GM19395 (cell line): Measurements from ENCODE around the gene TBC1D4.
"Not testable (repeated sequence)": the region's sequence is repeated elsewhere in the genome, so short reads cannot be mapped to it uniquely, and the experiment has no call there.

ENCODE experiments used
- ATAC-seq: cut with Tn5 transposase; IDR thresholded peaks from one replicate; pipeline ENCODE4 v1.9.1; 2021; ENCODE audit warnings: mild to moderate bottlenecking, moderate library complexity; ENCODE audit not compliant: unreplicated experiment

Gene TBC1D4

GRCh38 chr13:75329723-75330122 is 152.2 kb downstream of the TBC1D4 start:
- no peak for ATAC-seq

- no peak for ATAC-seq
Measured at GRCh38 chr13:75329097-75329496, 152.9 kb downstream of the TBC1D4 start.

- ATAC-seq, result no peak
Measured at GRCh38 chr13:75327135-75327510, 154.8 kb downstream of the TBC1D4 start.

GRCh38 chr13:75326173-75327134 is 155.5 kb downstream of the TBC1D4 start:
- peak; percentile 91 for ATAC-seq

GRCh38 chr13:75325711-75326110 is 156.3 kb downstream of the TBC1D4 start:
- no peak for ATAC-seq

GRCh38 chr13:75324413-75324940 is 157.5 kb downstream of the TBC1D4 start:
- ATAC-seq, result no peak

- ATAC-seq, result no peak
Measured at GRCh38 chr13:75321084-75321483, 160.9 kb downstream of the TBC1D4 start.

- ATAC-seq, result no peak
Measured at GRCh38 chr13:75319254-75319653, 162.7 kb downstream of the TBC1D4 start.

GRCh38 chr13:75318138-75318833 is 163.7 kb downstream of the TBC1D4 start:
- ATAC-seq, result peak; percentile 46

- ATAC-seq, result no peak
Measured at GRCh38 chr13:75316427-75316826, 165.5 kb downstream of the TBC1D4 start.

GRCh38 chr13:75312884-75313520 is 169.0 kb downstream of the TBC1D4 start:
- ATAC-seq, result no peak

- ATAC-seq, result no peak
Measured at GRCh38 chr13:75309981-75310580, 171.9 kb downstream of the TBC1D4 start.

GRCh38 chr13:75308222-75308621 is 173.7 kb downstream of the TBC1D4 start:
- ATAC-seq, result peak; percentile 50

GRCh38 chr13:75307370-75307949 is 174.5 kb downstream of the TBC1D4 start:
- ATAC-seq, result no peak

- ATAC-seq, result not testable (repeated sequence)
Measured at GRCh38 chr13:75306967-75307366, 175.0 kb downstream of the TBC1D4 start.

- ATAC-seq, result no peak
Measured at GRCh38 chr13:75305059-75305458, 176.9 kb downstream of the TBC1D4 start.

GRCh38 chr13:75303263-75303662 is 178.7 kb downstream of the TBC1D4 start:
- no peak for ATAC-seq

GRCh38 chr13:75302071-75302698 is 179.8 kb downstream of the TBC1D4 start:
- ATAC-seq, result no peak

GRCh38 chr13:75299913-75300862 is 181.8 kb downstream of the TBC1D4 start:
- peak; percentile 67 for ATAC-seq
